ENCODE results near the gene SLC25A13. TPM values are rescaled to one million over a fixed set of nuclear protein-coding genes. Genes with fewer than 3 reads are reported as not detected.

The SLC25A13 gene
- total and polyA plus RNA-seq, 9 of the 15 experiments (the other 6 are each of a cell fraction or from before 2014, with no cell fraction given), result 21.4 to 80.2 (median 58.7) TPM

GRCh38 chr7:96321658-96322372, at the start of gene SLC25A13 (continued):
- TF ChIP-seq ELK3 (CRISPR knock-in tag; IDR thresholded peaks at IDR 0.05) (peak; percentile 17; the same call in 1 of the 2 replicates), CEBPG (CRISPR knock-in tag; IDR thresholded peaks at IDR 0.05) (0 out of 2 replicates have a peak, but pooled peaks have one; percentile 7), CEBPG (tag; conservative IDR thresholded peaks at IDR 0.05 in 1 of 2, IDR thresholded peaks at IDR 0.05 in 1 of 2) (no peak), MBD1 (CRISPR knock-in tag; IDR thresholded peaks at IDR 0.05) (no peak), GTF2A2 (tag; IDR thresholded peaks at IDR 0.05) (no peak), ZNF347 (CRISPR knock-in tag; IDR thresholded peaks at IDR 0.05; ENCODE audit: low read depth) (no peak), ZNF324 (CRISPR knock-in tag; IDR thresholded peaks at IDR 0.05) (no peak), ZBED1 (IDR thresholded peaks at IDR 0.05) (peak; percentile 12; the same call in 1 of the 2 replicates), CBFA2T2 (conservative IDR thresholded peaks at IDR 0.05) (peak; percentile 88), ILK (tag; IDR thresholded peaks at IDR 0.05; ENCODE audit: borderline replicate concordance, low read depth) (no peak), SLC30A9 (CRISPR knock-in tag; IDR thresholded peaks at IDR 0.05) (no peak), CHD4 (IDR thresholded peaks at IDR 0.05; ENCODE audit: insufficient read depth, insufficient replicate concordance, low read depth, low read length, poor library complexity, severe bottlenecking) (no peak), NFYB (IDR thresholded peaks at IDR 0.05; ENCODE audit: extremely low read depth, insufficient read length) (peak; percentile 17), HDAC2 (IDR thresholded peaks at IDR 0.05) (peak; percentile 67; the same call in 1 of the 2 replicates), E2F8 (IDR thresholded peaks at IDR 0.05; ENCODE audit: low read depth, partially characterized antibody) (no peak), RAD21 (CRISPR knock-in tag; conservative IDR thresholded peaks at IDR 0.05 in 1 of 2, IDR thresholded peaks at IDR 0.05 in 1 of 2) (0 out of 4 replicates have a peak, but pooled peaks of 1 of the 2 experiments have one; percentile 3), NR1H2 (CRISPR knock-in tag; IDR thresholded peaks at IDR 0.05) (no peak), ARID3A (IDR thresholded peaks at IDR 0.05; ENCODE audit: borderline replicate concordance, low read depth, low read length) (no peak), BACH1 (tag; IDR thresholded peaks at IDR 0.05) (no peak), MTF1 (CRISPR knock-in tag; IDR thresholded peaks at IDR 0.05; ENCODE audit: borderline replicate concordance) (no peak)

Data from K562 (cell line).